Hematopoietic multipotent progenitor cell treated with erythropoietin and hydrocortisone succinate and interleukin-3 and kit ligand, for 4 days (in vitro differentiated cells): ENCODE data around the gene ATL2.
"Not testable (repeated sequence)": the region's sequence is repeated elsewhere in the genome, so short reads cannot be mapped to it uniquely, and the experiment has no call there.

Experiments used
- DNase-seq: peaks from one replicate; pipeline ENCODE4 v3.0.0-alpha.2; 2015

Gene ATL2

GRCh38 chr2:38387887-38388286 lies 10.8 kb upstream of the ATL2 start:
- peak; percentile 44 for DNase-seq

GRCh38 chr2:38386821-38387220 lies 9.7 kb upstream of the ATL2 start:
- no peak for DNase-seq

DNA sequence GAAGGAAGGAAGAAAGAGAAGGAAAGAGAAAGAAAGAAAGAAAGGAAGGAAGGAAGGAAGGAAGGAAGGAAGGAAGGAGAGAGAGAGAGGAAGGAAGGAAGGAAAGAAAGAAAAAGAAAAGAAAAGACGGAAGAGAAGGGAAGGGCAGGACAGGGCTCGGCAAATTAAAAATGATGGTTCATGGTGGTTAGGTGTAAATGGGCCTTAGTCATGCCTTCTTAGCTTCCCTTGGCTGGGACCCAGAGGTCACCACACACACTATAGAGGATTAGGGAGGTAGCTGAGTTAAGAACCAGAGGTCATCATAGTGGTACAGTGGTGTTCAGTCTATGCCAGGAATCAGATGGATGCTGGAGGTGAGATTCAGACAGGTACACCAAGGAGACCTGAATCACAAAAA lies 9.3 kb upstream of the ATL2 start:
- peak; percentile 71 for DNase-seq

- no peak for DNase-seq
Measured at GRCh38 chr2:38384338-38384737, 7.3 kb upstream of the ATL2 start.

GRCh38 chr2:38383741-38384140 lies 6.7 kb upstream of the ATL2 start:
- DNase-seq: not testable (repeated sequence)

- no peak for DNase-seq
Measured at GRCh38 chr2:38381381-38382143, 4.5 kb upstream of the ATL2 start.

DNA sequence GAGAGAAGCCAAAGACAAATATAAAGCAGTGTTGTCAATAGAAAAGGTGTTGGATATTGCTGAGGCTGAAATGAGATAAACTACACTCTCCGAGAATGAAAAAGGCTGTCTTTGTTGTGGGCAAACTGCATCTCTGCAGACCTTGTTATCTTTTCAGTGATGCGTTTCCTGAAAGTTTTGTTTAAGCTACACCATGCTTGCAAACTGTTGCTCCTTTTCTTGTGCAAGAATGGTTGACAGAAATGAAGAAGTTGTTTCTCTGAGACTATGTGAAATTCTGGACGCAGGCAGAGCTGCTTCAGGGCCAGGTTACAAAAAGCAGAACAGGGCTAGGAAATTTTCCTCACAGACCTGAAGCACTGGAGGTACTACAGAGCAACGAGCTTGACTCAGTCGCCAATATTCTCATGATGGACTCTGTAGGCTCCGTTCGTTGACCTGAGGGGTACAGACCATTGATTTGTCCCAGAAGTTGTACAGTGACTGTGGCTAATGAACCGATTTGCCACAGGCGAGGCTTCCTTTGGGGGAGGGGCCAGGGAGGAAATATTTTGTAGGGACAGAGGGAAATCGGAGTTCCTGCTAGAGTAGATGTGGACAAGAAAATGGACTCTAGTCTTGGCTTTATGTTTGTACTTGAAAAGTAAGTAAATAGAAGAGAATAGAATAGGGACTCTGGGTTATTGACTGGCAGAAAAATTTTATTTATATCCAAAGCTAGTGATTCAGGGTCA lies 3.5 kb upstream of the ATL2 start:
- peak; percentile 91 for DNase-seq

GRCh38 chr2:38376346-38377049 lies 575 bp downstream of the ATL2 start:
- peak; percentile 85 for DNase-seq

GRCh38 chr2:38375696-38376345 lies 1.3 kb downstream of the ATL2 start:
- DNase-seq: no peak

GRCh38 chr2:38374984-38375383 lies 2.1 kb downstream of the ATL2 start:
- DNase-seq: peak; percentile 25

DNA sequence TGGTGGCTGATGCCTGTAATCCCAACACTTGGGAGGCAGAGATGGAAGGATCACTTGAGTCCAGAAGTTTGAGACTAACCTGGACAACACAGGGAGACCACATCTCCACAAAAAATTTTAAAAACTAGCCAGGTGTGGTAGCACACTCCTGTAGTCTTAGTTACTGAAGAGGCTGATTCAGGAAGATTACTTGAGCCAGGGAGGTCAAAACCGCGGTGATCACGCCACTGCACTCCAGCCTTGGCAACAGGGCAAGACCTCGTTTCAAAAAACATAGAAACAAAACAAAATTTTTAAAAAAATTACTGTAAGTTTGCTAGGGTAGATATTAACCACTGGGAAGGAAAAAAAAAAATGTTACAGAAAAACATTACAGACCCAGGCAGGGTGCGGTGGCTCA lies 5.8 kb downstream of the ATL2 start:
- DNase-seq: no peak

GRCh38 chr2:38370664-38371063 lies 6.4 kb downstream of the ATL2 start:
- DNase-seq: peak; percentile 29

- DNase-seq: no peak
Measured at GRCh38 chr2:38362232-38362631, 14.8 kb downstream of the ATL2 start.

- no peak for DNase-seq
Measured at GRCh38 chr2:38360177-38360576, 16.9 kb downstream of the ATL2 start.

DNA sequence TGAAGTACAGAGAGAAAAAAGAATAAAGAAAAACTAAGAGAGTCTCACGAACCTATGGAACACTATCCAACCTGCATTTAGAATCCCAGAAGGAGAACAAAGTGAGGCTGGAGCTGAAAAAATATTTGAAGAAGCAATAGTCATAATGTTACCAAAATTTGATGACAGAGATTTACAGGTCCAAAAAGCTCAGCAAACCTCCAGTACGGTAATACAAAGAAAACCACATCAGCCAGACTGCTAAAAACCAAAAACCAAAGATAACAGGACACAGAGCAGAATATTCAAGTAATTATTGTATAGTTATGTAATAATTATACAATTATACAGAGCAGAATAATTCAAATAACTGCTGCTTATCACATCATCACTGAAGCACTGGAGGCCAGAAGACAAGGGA lies 23.7 kb downstream of the ATL2 start:
- DNase-seq: no peak

DNA sequence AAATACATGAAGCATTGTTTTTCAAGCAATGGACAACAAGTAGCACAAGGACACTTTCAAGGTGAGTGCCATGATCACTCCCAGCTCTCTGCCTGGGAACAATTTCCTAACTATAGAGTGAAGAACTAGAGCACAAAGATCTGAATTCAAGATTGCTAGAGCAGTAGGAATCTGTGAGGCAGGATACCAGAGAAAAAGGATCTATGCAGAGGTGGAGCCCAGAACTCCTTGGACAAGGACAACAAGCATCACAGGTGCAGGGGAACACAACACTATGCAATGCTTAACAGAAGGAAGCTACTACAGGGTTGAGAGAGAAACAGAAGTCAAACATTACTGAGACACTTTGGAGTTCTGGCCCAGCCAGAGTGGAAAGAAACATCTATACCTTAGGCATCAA lies 24.7 kb downstream of the ATL2 start:
- DNase-seq: no peak

GRCh38 chr2:38345323-38346038 lies 31.6 kb downstream of the ATL2 start:
- DNase-seq: no peak

- no peak for DNase-seq
Measured at GRCh38 chr2:38344813-38345212, 32.3 kb downstream of the ATL2 start.

GRCh38 chr2:38343212-38343611 lies 33.9 kb downstream of the ATL2 start:
- DNase-seq: no peak

DNA sequence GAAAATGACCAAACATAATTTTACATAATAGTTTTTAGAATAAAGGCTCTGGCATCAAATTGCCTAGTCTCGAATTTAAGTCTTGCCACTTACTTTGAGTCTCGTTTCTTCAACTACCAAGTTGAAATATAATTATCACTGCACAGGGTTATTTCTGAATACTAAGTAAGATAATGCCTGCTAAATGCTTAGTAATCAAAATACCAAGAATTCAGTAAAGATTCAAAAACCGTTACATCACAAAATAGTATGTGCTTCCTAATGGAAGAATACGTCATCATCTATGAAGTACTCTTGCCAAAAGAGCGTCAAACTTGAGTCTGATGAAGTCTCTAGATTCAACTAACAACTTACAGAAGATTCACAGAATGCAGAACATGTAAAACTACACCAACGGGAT lies 40.5 kb downstream of the ATL2 start:
- DNase-seq: no peak

DNA sequence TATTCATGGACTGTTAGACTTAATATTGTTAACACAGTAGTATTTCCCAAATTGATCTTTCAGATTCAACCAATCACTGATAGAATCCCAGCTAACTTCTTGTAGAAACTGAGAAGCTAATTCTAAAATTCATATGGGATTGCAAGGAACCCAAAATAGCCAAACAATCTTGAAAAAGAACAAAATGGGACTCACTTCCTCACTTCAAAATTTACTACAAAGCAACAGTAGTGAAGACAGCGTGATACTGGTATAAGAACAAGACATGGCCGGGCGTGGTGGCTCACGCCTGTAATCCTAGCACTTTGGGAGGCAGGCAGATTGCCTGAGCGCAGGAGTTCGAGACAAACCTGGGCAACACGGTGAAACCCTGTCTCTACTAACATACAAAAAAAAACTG lies 46.3 kb downstream of the ATL2 start:
- no peak for DNase-seq

- DNase-seq: no peak
Measured at GRCh38 chr2:38327580-38327979, 49.5 kb downstream of the ATL2 start.

- DNase-seq: no peak
Measured at GRCh38 chr2:38323623-38324022, 53.5 kb downstream of the ATL2 start.
